Tibial nerve (tissue), 4 donors: ENCODE data around the gene NOD2. TPM values are rescaled to one million over a fixed set of nuclear protein-coding genes. Genes with fewer than 3 reads are reported as not detected.
A peak's percentile ranks its signal among the peaks of the same experiment; 100 is the strongest.

Experiments
- DNase-seq, 2 donors: peaks; one replicate each; pipeline ENCODE4 v3.0.0-alpha.2; 2019; ENCODE audit warnings: low spot score in 2 of 2
- H3K27ac ChIP-seq, 4 donors: fragments of 200-600 bp; sonication (generic) in 3 of 4; one replicate each; pipeline ENCODE4 v1.5.1; 2017 to 2019; ENCODE audit warnings: mild to moderate bottlenecking in 1 of 4
- H3K27me3 ChIP-seq, 2 donors: fragments of 200-600 bp; sonication (generic) in 1 of 2; one replicate each; pipeline versions ENCODE4 v1.5.1 to v1.6.0; 2017 to 2019
- H3K36me3 ChIP-seq, 3 donors: fragments of 200-600 bp; sonication (generic); one replicate each; pipeline ENCODE4 v1.5.1; 2018 to 2019
- H3K4me1 ChIP-seq, 4 donors: fragments of 200-600 bp; sonication (generic) in 3 of 4; one replicate each; pipeline ENCODE4 v1.5.1; 2017 to 2019
- H3K4me3 ChIP-seq, 4 donors: fragments of 200-600 bp; sonication (generic) in 3 of 4; one replicate each; pipeline ENCODE4 v1.5.1; 2017 to 2019; ENCODE audit warnings: mild to moderate bottlenecking in 1 of 4, moderate library complexity in 1 of 4
- H3K9me3 ChIP-seq, 4 donors: fragments of 200-600 bp; sonication (generic) in 3 of 4; one replicate each; pipeline ENCODE4 v1.5.1; 2017 to 2019
- CTCF ChIP-seq, 5 experiments: fragments of 200-600 bp in 3 of 5; fragments of 450-650 bp in 2 of 5; sonication (generic) in 3 of 5; IDR thresholded peaks; one replicate each; pipeline ENCODE4 v1.5.1; 2016 to 2019; ENCODE audit warnings: antibody characterized with exemption in 5 of 5, mild to moderate bottlenecking in 3 of 5, moderate library complexity in 2 of 5
- EP300 ChIP-seq, 2 donors: sonication (generic); formaldehyde crosslinking; IDR thresholded peaks; one replicate each; pipeline ENCODE4 v1.6.1; 2017; ENCODE audit warnings: antibody characterized with exemption in 2 of 2, mild to moderate bottlenecking in 1 of 2
- POLR2A ChIP-seq, 2 donors: fragments of 450-650 bp; IDR thresholded peaks; one replicate each; pipeline ENCODE4 v1.6.1; 2017; ENCODE audit warnings: antibody characterized with exemption in 2 of 2, mild to moderate bottlenecking in 2 of 2, moderate library complexity in 2 of 2
- WGBS, 2 donors: methylation state at CpG; one replicate each; pipeline ENCODE4 v1.1.5; 2018; 5-methylcytosine and 5-hydroxymethylcytosine counted together
- total RNA-seq, 4 donors: library from RNA; depleted of rRNA; stranded (reverse); fragments of >200 nt; gene quantifications; one replicate each; pipeline ENCODE4 v1.1.0, GENCODE V29; 2016

Gene NOD2
- total RNA-seq, 4 donors from 2014 or later = 1.3 to 10.2 (median 2.7) TPM

DNA sequence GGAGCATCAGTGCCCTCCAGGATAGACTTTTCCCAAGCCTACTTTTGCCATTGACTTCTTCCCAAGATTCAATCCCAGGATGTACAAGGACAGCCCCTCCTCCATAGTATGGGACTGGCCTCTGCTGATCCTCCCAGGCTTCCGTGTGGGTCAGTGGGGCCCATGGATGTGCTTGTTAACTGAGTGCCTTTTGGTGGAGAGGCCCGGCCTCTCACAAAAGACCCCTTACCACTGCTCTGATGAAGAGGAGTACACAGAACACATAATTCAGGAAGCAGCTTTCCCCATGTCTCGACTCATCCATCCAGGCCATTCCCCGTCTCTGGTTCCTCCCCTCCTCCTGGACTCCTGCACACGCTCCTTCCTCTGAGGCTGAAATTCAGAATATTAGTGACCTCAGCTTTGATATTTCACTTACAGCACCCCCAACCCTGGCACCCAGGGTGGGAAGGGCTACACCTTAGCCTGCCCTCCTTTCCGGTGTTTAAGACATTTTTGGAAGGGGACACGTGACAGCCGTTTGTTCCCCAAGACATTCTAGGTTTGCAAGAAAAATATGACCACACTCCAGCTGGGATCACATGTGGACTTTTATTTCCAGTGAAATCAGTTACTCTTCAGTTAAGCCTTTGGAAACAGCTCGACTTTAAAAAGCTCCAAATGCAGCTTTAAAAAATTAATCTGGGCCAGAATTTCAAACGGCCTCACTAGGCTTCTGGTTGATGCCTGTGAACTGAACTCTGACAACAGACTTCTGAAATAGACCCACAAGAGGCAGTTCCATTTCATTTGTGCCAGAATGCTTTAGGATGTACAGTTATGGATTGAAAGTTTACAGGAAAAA, 38.8 kb downstream of the NOD2 start:
- TF ChIP-seq EP300 (IDR thresholded peaks at IDR 0.05) = no peak
- no peak for TF ChIP-seq POLR2A (IDR thresholded peaks at IDR 0.05)
- Histone ChIP-seq H3K4me1 (peaks cover 0 to 8% (median 0%) of the 10 kb centered on the region in 4 donors), H3K27ac (peak overlapping the region in 1 of 4 donors; percentile 23), H3K9me3 (no peaks in the 10 kb centered on the region), H3K27me3 (no peaks in the 10 kb centered on the region), H3K36me3 (no peaks in the 10 kb centered on the region), H3K4me3 (no peak overlapping the region)
- no peak for DNase-seq
- 63 to 69% methylated on average over 10 of the region's 10 CpGs for WGBS, 2 donors

GRCh38 chr16:50733468-50733867, 40.1 kb downstream of the NOD2 start:
- H3K27me3 ChIP-seq = no peaks in the 10 kb centered on the region
- H3K36me3 ChIP-seq = no peaks in the 10 kb centered on the region
- H3K4me1 ChIP-seq = peaks cover 0 to 8% (median 0%) of the 10 kb centered on the region in 4 donors
- no peaks in the 10 kb centered on the region for H3K9me3 ChIP-seq
- no peak for DNase-seq
- 82 to 87% methylated on average over 7 of the region's 7 CpGs for WGBS, 2 donors
- H3K27ac ChIP-seq = no peak overlapping the region
- H3K4me3 ChIP-seq = no peak overlapping the region
- TF ChIP-seq POLR2A (IDR thresholded peaks at IDR 0.05) (no peak), CTCF (IDR thresholded peaks at IDR 0.05) (no peak), EP300 (IDR thresholded peaks at IDR 0.05) (no peak)

GRCh38 chr16:50735629-50736122, 42.3 kb downstream of the NOD2 start:
- no peaks in the 10 kb centered on the region for H3K9me3 ChIP-seq

DNA sequence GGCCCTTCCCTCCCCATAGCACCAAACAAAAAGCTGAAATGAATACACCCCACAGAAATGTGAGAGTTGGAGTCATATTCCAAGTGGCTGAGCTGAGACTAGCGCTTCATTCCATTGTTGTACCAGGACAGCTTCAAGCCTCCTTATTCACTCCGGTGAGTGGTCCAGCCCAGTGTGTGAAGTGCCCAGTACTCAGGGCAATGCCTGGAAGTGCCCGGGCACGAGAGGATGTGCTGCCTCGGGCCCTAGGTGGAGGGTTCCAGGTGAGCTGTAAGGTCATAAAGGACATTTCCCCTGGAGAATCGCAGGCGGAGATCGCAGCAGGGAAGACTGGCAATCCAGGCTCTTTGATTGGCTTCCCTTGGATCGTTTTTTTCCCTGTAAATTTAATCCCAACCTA, 43.0 kb downstream of the NOD2 start:
- H3K27me3 ChIP-seq = no peaks in the 10 kb centered on the region
- no peak for DNase-seq
- no peak overlapping the region for H3K27ac ChIP-seq
- peaks cover 0 to 10% (median 3%) of the 10 kb centered on the region in 4 donors for H3K4me1 ChIP-seq
- WGBS, 2 donors = 76 to 83% methylated on average over 9 of the region's 9 CpGs
- H3K9me3 ChIP-seq = no peaks in the 10 kb centered on the region
- no peaks in the 10 kb centered on the region for H3K36me3 ChIP-seq
- TF ChIP-seq POLR2A (IDR thresholded peaks at IDR 0.05) (no peak), EP300 (IDR thresholded peaks at IDR 0.05) (no peak), CTCF (IDR thresholded peaks at IDR 0.05) (no peak)
- H3K4me3 ChIP-seq = no peak overlapping the region

More at GRCh38 chr16:50735629-50736122, 42.3 kb downstream of the NOD2 start:
- WGBS, 2 donors = 61 to 72% methylated on average over 7 of the region's 7 CpGs
- Histone ChIP-seq H3K27ac (no peak overlapping the region), H3K4me3 (no peak overlapping the region), H3K36me3 (no peaks in the 10 kb centered on the region), H3K27me3 (no peaks in the 10 kb centered on the region), H3K4me1 (peaks cover 0 to 8% (median 0%) of the 10 kb centered on the region in 4 donors)
- no peak for DNase-seq
- no peak for TF ChIP-seq EP300 (IDR thresholded peaks at IDR 0.05)
- TF ChIP-seq POLR2A (IDR thresholded peaks at IDR 0.05) = no peak
- TF ChIP-seq CTCF (IDR thresholded peaks at IDR 0.05) = no peak

DNA sequence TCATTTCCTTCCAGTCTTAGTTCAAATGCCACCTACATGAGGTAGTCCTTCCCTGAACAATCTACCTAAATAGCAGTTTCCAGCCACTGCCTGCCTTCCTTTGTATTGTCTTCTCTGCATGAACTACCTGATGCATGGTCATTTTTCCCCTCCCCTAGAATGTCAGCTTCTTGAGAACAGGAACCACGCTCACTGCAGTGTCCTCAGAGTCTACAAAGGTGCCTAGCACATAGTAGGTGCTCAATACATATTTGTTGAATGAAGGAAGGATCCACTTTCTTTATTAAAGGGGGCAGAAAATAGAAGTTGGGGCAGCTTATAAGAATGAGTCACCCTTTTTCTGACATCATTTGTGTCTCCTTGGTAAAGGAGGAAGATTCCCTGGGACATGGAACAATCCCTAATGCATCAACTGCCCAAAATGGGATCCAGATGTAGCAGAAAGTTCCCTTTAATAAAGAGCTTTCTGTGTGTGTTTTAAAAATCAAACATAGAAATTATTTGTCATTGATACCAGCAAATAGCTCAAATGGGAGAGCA, 44.1 kb downstream of the NOD2 start:
- Histone ChIP-seq H3K9me3 (no peaks in the 10 kb centered on the region), H3K4me3 (no peak overlapping the region), H3K36me3 (no peaks in the 10 kb centered on the region), H3K4me1 (peaks cover 0 to 7% (median 3%) of the 10 kb centered on the region in 4 donors), H3K27ac (no peak overlapping the region), H3K27me3 (no peaks in the 10 kb centered on the region)
- 88 to 90% methylated on average over 1 of the region's 1 CpG for WGBS, 2 donors
- no peak for DNase-seq
- no peak for TF ChIP-seq POLR2A (IDR thresholded peaks at IDR 0.05)
- no peak for TF ChIP-seq EP300 (IDR thresholded peaks at IDR 0.05)
- TF ChIP-seq CTCF (IDR thresholded peaks at IDR 0.05) = no peak
